Body of pancreas (tissue), 4 donors: ENCODE data around the gene OR51E1.

Source experiments
- POLR2A ChIP-seq, 3 donors: fragments of 450-650 bp; IDR thresholded peaks; one replicate each; pipeline ENCODE4 v1.6.1; 2016; ENCODE audit warnings: antibody characterized with exemption in 3 of 3, mild to moderate bottlenecking in 2 of 3
- TF ChIP-seq, protein P1 (sequence below), 7 experiments: fragments of 450-650 bp in 4 of 7; fragments of 200-600 bp in 3 of 7; sonication (generic) in 3 of 7; IDR thresholded peaks; one replicate each; pipeline ENCODE4 v1.5.1; 2016 to 2019; ENCODE audit warnings: antibody characterized with exemption in 7 of 7

- TF ChIP-seq, protein P1, sequence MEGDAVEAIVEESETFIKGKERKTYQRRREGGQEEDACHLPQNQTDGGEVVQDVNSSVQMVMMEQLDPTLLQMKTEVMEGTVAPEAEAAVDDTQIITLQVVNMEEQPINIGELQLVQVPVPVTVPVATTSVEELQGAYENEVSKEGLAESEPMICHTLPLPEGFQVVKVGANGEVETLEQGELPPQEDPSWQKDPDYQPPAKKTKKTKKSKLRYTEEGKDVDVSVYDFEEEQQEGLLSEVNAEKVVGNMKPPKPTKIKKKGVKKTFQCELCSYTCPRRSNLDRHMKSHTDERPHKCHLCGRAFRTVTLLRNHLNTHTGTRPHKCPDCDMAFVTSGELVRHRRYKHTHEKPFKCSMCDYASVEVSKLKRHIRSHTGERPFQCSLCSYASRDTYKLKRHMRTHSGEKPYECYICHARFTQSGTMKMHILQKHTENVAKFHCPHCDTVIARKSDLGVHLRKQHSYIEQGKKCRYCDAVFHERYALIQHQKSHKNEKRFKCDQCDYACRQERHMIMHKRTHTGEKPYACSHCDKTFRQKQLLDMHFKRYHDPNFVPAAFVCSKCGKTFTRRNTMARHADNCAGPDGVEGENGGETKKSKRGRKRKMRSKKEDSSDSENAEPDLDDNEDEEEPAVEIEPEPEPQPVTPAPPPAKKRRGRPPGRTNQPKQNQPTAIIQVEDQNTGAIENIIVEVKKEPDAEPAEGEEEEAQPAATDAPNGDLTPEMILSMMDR (IDR thresholded peaks at IDR 0.05): no peak
- TF ChIP-seq POLR2A (IDR thresholded peaks at IDR 0.05): no peak
These were observed 20.4 kb downstream of the OR51E1 start for GRCh38 chr11:4664183-4664582.
